OCI-LY7 (cell line): ENCODE results near the gene ZNF593. TPM values are rescaled to one million over a fixed set of nuclear protein-coding genes. Genes with fewer than 3 reads are reported as not detected.

Source experiments
- BruUV-seq: library from RNA; stranded (reverse); fragments of 400-500 nt; replicated peaks from 2 replicates; lab custom pipeline; 2021; lab: Mats Ljungman, UMichigan
- CTCF ChIA-PET: fragments of 300-600 bp; sonication (Branson Sonifier 250); formaldehyde crosslinking; loops from one replicate; lab custom pipeline; 2022; ENCODE audit warnings: antibody characterized with exemption; ENCODE audit not compliant: unreplicated experiment; lab: Charles Lee
- POLR2A ChIA-PET: fragments of 300-600 bp; sonication (Branson Sonifier 250); formaldehyde crosslinking; loops from one replicate; lab custom pipeline; 2022; ENCODE audit warnings: antibody characterized with exemption; lab: Charles Lee
- DNase-seq: peaks from one replicate; pipeline ENCODE4 v3.0.0-alpha.2; 2015; ENCODE audit warnings: low spot score
- H2AFZ ChIP-seq: fragments of 200-600 bp; sonication (generic), shearing (Covaris generic); 2 replicates; pipeline ENCODE4 v1.6.1; 2014; ENCODE audit warnings: mild to moderate bottlenecking, antibody characterized with exemption, low read length, moderate library complexity
- H3K27ac ChIP-seq: fragments of 200-600 bp; sonication (generic); 2 replicates; pipeline ENCODE4 v1.5.1; 2014; ENCODE audit warnings: mixed run types, low read depth, mild to moderate bottlenecking, moderate library complexity, low read length, inconsistent platforms; ENCODE audit not compliant: poor library complexity, severe bottlenecking
- H3K36me3 ChIP-seq: fragments of 200-600 bp; sonication (generic); 2 replicates; pipeline ENCODE4 v1.6.1; 2014; ENCODE audit warnings: mild to moderate bottlenecking, antibody characterized with exemption, low read length, moderate library complexity, mixed read lengths; ENCODE audit not compliant: insufficient read depth
- H3K4me1 ChIP-seq: fragments of 200-600 bp; sonication (generic); 2 replicates; pipeline ENCODE4 v1.5.1; 2014; ENCODE audit warnings: mild to moderate bottlenecking, low read length; ENCODE audit not compliant: insufficient read depth, poor library complexity, severe bottlenecking
- H3K4me2 ChIP-seq: fragments of 200-600 bp; sonication (generic); 2 replicates; pipeline ENCODE4 v1.6.1; 2014; ENCODE audit warnings: mild to moderate bottlenecking, low read length
- H3K4me3 ChIP-seq: fragments of 200-600 bp; sonication (generic); 2 replicates; pipeline ENCODE4 v1.5.1; 2014; ENCODE audit warnings: mild to moderate bottlenecking, low read depth, low read length; ENCODE audit not compliant: poor library complexity, severe bottlenecking
- H3K79me2 ChIP-seq: fragments of 200-600 bp; sonication (generic); 2 replicates; pipeline ENCODE4 v1.6.1; 2016; ENCODE audit warnings: low read depth, mild to moderate bottlenecking, low read length, moderate library complexity, mixed read lengths; ENCODE audit not compliant: insufficient read depth
- H3K9me2 ChIP-seq: fragments of 200-600 bp; sonication (generic); 2 replicates; pipeline ENCODE4 v1.6.1; 2016; ENCODE audit warnings: mild to moderate bottlenecking, low read length, mixed read lengths; ENCODE audit not compliant: insufficient read depth
- H3K9me3 ChIP-seq: fragments of 200-600 bp; sonication (generic); 2 replicates; pipeline ENCODE4 v1.6.1; 2014; ENCODE audit warnings: mild to moderate bottlenecking, mixed run types, low read length, mixed read lengths
- H4K20me1 ChIP-seq: fragments of 200-600 bp; sonication (generic); 2 replicates; pipeline ENCODE4 v1.6.1; 2014; ENCODE audit warnings: mild to moderate bottlenecking, antibody characterized with exemption, low read length, moderate library complexity, mixed read lengths; ENCODE audit not compliant: insufficient read depth
- EZH2phosphoT487 ChIP-seq: fragments of 200-600 bp; sonication (generic); IDR thresholded peaks from 2 replicates; pipeline ENCODE4 v1.6.1; 2018; ENCODE audit warnings: low read depth, borderline replicate concordance, mild to moderate bottlenecking, mixed run types, antibody characterized with exemption, low read length, moderate library complexity, mixed read lengths
- intact Hi-C: fragments of 100-400 bp; cut with micrococcal nuclease; formaldehyde crosslinking; loops from one replicate; pipeline ENCODE4 v1.10.0; 2022; ENCODE audit not compliant: unreplicated experiment
- total RNA-seq, 2 experiments: library from RNA; depleted of rRNA in 1 of 2; stranded (reverse); fragments of >200 nt in 1 of 2; shearing (Covaris generic) in 1 of 2; gene quantifications; 2 replicates each; pipeline ENCODE4 v1.2.3, GENCODE V29; 2014 to 2022
- TF ChIP-seq, protein P1 (sequence below): fragments of 200-600 bp; sonication (generic); conservative IDR thresholded peaks from 2 replicates; pipeline ENCODE4 v1.5.1; 2014; ENCODE audit warnings: mild to moderate bottlenecking, antibody characterized with exemption, low read length, moderate library complexity, mixed read lengths

Gene ZNF593
- total RNA-seq, 2 experiments from 2014 or later: 42.8 to 63.6 TPM

DNA sequence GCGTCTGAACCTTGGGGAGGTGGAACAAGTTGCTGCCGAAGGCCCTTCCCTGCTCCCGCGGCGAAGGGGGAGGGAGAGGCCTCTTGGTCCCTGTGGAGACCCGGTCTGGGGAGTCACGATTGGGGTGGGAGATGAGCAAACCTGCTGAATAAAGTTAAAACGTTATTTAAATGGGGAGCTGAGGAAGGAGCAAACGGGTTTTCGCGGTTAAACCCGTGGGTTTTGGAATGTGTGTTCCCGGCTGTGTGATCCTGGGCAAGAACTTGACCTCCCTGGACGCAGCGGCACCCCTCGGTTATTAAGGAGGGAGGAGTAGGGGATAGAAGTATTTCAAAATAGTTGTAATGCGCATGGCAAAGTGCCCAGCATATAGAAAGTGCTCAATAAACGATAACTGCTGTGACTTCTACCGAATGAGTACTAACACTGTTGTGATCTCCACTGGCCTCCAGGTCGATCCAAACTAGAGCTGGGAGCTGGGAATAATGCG lies 7.4 kb upstream of the ZNF593 start:
- no peak overlapping the region for H2AFZ ChIP-seq
- no peak for DNase-seq
- no peaks in the 10 kb centered on the region for H3K9me3 ChIP-seq
- no peaks in the 10 kb centered on the region for H3K4me1 ChIP-seq
- POLR2A ChIA-PET: no interaction called here
- no peak overlapping the region for H3K4me2 ChIP-seq
- BruUV-seq: no TSS peak
- H3K36me3 ChIP-seq: no peaks in the 10 kb centered on the region
- H3K79me2 ChIP-seq: no peaks in the 10 kb centered on the region
- no peak overlapping the region for H3K27ac ChIP-seq
- no peaks in the 10 kb centered on the region for H4K20me1 ChIP-seq
- CTCF ChIA-PET: no interaction called here
- no peak overlapping the region for H3K4me3 ChIP-seq
- intact Hi-C loops: no loop called here
- no peak for TF ChIP-seq EZH2phosphoT487
- TF ChIP-seq, protein P1, sequence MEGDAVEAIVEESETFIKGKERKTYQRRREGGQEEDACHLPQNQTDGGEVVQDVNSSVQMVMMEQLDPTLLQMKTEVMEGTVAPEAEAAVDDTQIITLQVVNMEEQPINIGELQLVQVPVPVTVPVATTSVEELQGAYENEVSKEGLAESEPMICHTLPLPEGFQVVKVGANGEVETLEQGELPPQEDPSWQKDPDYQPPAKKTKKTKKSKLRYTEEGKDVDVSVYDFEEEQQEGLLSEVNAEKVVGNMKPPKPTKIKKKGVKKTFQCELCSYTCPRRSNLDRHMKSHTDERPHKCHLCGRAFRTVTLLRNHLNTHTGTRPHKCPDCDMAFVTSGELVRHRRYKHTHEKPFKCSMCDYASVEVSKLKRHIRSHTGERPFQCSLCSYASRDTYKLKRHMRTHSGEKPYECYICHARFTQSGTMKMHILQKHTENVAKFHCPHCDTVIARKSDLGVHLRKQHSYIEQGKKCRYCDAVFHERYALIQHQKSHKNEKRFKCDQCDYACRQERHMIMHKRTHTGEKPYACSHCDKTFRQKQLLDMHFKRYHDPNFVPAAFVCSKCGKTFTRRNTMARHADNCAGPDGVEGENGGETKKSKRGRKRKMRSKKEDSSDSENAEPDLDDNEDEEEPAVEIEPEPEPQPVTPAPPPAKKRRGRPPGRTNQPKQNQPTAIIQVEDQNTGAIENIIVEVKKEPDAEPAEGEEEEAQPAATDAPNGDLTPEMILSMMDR: 0 out of 2 replicates have a peak, but pooled peaks have one; percentile 20
- no peaks in the 10 kb centered on the region for H3K9me2 ChIP-seq

DNA sequence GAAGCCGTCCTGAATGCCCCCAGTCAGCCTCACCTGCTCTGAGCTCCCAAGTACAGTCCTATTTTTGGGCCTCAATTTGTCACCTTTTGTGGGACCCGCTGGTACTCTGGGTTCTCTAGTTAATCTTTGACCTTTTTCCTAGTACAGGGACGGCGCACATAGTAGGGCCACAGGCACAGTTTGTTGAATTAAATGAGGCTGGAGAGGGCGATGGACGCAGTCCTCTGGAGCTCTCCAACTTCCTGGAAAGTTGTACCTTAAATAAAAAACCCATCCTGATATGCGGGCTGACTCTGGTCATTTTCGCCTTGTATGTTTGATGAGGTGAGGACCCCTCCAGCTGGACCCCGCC lies 6.0 kb upstream of the ZNF593 start:
- DNase-seq: no peak
- Histone ChIP-seq H3K4me3 (no peak overlapping the region), H3K4me1 (no peaks in the 10 kb centered on the region), H3K9me2 (no peaks in the 10 kb centered on the region), H3K79me2 (no peaks in the 10 kb centered on the region), H3K27ac (no peak overlapping the region), H3K9me3 (no peaks in the 10 kb centered on the region), H3K4me2 (peak overlapping the region; percentile 52; the same call in 1 of the 2 replicates), H4K20me1 (no peaks in the 10 kb centered on the region), H2AFZ (peak overlapping the region; percentile 29; the same call in 1 of the 2 replicates), H3K36me3 (no peaks in the 10 kb centered on the region)
- intact Hi-C loops: no loop called here
- TF ChIP-seq, protein P1: no peak
- TF ChIP-seq EZH2phosphoT487: no peak
- POLR2A ChIA-PET: interaction anchor here (0.6 kb wide), 1 partner anchor 243 kb away, joined by 3 read pairs; no protein-coding TSS in a partner anchor
- no TSS peak for BruUV-seq
- CTCF ChIA-PET: no interaction called here

DNA sequence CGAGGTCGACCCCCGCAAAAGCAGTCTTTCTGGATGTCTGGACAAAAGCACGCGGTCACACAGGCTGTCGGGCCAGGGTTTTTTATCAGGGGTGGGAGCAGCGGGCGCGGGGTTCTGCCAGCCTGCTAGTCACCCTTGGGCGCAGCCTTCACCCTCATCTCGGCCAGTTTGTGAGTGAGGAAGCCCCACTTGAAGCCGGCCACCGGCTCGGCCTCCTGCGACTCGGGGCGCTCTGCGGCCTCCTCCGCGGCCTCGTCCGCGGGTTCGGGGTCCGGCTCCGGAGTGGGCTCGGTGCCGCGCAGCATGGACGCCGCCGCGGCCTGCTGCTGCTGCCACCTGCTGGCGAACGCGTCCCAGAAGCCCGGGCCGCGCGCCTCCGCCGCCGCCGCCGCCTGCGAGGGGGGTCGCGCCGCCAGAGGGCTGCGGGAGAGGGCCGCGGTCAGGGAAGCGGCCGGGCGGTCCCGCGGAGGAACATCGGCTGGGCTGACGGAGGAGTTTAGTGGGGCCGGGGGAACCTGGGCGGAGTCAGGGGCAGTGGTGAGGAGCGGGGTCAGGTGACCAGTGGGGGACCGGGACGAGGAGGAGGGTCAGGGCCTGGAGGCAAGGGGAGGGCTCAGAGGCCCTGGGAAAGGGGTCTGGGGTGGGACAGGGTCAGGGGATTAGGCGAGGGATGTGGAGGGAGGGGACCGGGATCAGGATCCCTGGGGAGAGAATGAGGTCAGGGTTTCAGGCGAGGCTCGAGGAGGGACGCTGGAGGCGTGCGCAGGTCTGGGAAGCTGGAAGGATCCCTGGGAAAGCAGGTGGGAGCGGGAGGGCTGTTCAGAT lies 5.5 kb upstream of the ZNF593 start:
- Histone ChIP-seq H3K4me2 (peak overlapping the region; percentile 52), H3K9me2 (no peaks in the 10 kb centered on the region)

More for the DNA sequence above, 5.5 kb upstream of the ZNF593 start:
- POLR2A ChIA-PET: interaction anchor here (0.6 kb wide), 1 partner anchor 243 kb away, joined by 3 read pairs; no protein-coding TSS in a partner anchor
- peak overlapping the region; percentile 47 for H3K4me3 ChIP-seq
- no TSS peak for BruUV-seq
- no peak overlapping the region for H3K27ac ChIP-seq
- DNase-seq: peak; percentile 40
- CTCF ChIA-PET: no interaction called here
- no peaks in the 10 kb centered on the region for H3K4me1 ChIP-seq
- TF ChIP-seq EZH2phosphoT487: no peak
- TF ChIP-seq, protein P1: peak; percentile 75
- no peaks in the 10 kb centered on the region for H3K36me3 ChIP-seq
- H3K79me2 ChIP-seq: no peaks in the 10 kb centered on the region
- no peaks in the 10 kb centered on the region for H3K9me3 ChIP-seq
- intact Hi-C loops: no loop called here
- H4K20me1 ChIP-seq: no peaks in the 10 kb centered on the region
- H2AFZ ChIP-seq: peak overlapping the region; percentile 29; the same call in 1 of the 2 replicates
